Epithelial cell of esophagus (primary cell): ENCODE measurements around the gene NAA25.

Source experiments
- DNase-seq: peaks from one replicate; pipeline ENCODE4 v3.0.0; 2010; ENCODE audit warnings: low read depth
- H3K4me3 ChIP-seq: 2 replicates; pipeline ENCODE4 v1.5.1; 2011; ENCODE audit warnings: mild to moderate bottlenecking, low read length, control low read depth
- TF ChIP-seq, protein P1 (sequence below): IDR thresholded peaks from 2 replicates; pipeline ENCODE4 v1.5.1; 2011; ENCODE audit warnings: low read depth, mild to moderate bottlenecking, low read length, control low read depth, inconsistent platforms; ENCODE audit not compliant: insufficient read depth; ENCODE audit errors: missing control alignments

The NAA25 gene

DNA sequence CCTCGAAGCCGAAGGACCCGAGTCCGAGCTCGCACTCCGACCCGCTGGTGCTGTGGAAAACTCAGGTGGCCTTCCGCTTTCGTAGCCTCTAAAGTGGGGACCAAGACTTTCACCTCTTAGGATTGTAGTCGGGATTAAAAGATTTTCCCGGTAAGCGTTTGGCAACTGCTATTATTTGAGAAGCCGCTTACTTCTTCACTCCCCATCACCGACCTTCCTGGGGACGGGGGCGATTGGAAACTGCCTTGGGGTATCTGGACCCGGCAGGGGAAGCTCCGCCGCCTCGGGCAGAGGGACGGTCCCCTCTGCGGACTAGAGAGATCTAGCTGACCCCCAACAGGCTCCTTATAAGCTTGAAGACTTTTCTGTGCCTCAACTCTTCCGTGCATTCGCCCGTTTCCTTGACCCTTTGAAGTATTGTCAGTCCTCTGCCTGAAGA, 17.4 kb upstream of the NAA25 start:
- H3K4me3 ChIP-seq: peak overlapping the region; percentile 95
- TF ChIP-seq, protein P1, sequence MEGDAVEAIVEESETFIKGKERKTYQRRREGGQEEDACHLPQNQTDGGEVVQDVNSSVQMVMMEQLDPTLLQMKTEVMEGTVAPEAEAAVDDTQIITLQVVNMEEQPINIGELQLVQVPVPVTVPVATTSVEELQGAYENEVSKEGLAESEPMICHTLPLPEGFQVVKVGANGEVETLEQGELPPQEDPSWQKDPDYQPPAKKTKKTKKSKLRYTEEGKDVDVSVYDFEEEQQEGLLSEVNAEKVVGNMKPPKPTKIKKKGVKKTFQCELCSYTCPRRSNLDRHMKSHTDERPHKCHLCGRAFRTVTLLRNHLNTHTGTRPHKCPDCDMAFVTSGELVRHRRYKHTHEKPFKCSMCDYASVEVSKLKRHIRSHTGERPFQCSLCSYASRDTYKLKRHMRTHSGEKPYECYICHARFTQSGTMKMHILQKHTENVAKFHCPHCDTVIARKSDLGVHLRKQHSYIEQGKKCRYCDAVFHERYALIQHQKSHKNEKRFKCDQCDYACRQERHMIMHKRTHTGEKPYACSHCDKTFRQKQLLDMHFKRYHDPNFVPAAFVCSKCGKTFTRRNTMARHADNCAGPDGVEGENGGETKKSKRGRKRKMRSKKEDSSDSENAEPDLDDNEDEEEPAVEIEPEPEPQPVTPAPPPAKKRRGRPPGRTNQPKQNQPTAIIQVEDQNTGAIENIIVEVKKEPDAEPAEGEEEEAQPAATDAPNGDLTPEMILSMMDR: no peak
- no peak for DNase-seq

DNA sequence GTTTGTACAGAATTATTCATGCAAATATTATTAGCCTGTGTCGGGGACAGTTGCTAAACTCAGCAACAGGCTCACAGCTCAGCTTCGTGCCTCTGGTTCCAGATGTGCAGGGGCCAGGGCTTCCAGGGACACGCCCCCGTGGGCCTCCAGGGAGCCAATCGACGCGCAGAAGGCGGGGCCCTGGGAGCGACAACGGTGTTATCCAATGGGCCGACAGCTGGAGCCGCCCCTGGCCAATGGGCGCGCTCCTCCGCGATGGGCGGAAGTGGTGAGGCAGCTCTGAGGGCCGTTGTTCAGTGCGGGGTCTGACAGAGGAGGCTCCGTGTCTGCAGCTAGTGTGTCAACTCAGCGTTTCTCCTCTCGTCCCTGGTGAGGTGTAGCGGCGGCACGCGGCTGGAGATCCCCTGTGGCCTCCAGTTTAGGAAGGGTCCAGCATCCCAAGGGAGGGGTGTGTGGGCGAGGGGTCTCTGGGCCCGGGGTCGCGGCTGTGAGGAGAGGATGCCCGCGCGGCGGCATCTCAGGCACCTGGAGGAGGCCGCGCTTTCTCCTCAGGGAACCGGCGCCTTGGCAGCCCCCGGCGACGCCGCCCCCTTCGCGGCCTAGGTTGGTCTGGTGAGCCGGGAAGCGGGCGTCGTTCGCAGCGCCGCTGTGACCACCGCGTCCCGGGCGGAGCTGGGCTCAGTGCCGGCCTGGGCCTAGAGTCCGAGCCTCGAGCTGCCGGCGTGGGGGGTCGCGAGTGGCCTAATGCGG, 16.8 kb upstream of the NAA25 start, which contains the start of gene TRAFD1:
Gene TRAFD1 (plus strand): TSS at position 311 of the 750 bp plus-strand sequence. CDS start 4,963 bp downstream, outside the sequence.
- peak; percentile 98 for DNase-seq
- H3K4me3 ChIP-seq: peak within 1 kb of the TSS; percentile 95
- TF ChIP-seq, protein P1: no peak

DNA sequence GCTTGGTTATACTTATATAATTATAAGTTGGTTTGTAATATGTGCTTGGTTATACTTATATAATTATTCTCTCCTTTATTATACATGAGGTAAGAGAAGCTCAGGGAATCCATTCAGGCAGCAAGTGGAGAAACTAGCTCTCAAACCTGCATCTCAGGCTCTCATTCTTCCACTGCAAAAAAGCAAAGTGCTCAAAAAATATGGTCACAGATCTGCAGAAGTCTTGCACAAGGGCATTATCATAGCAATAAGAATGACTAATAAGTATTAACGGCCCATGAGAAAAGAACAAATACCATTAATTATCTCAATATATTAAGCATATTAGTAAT, 16.3 kb upstream of the NAA25 start:
- no peak overlapping the region for H3K4me3 ChIP-seq
- TF ChIP-seq, protein P1: no peak
- no peak for DNase-seq

DNA sequence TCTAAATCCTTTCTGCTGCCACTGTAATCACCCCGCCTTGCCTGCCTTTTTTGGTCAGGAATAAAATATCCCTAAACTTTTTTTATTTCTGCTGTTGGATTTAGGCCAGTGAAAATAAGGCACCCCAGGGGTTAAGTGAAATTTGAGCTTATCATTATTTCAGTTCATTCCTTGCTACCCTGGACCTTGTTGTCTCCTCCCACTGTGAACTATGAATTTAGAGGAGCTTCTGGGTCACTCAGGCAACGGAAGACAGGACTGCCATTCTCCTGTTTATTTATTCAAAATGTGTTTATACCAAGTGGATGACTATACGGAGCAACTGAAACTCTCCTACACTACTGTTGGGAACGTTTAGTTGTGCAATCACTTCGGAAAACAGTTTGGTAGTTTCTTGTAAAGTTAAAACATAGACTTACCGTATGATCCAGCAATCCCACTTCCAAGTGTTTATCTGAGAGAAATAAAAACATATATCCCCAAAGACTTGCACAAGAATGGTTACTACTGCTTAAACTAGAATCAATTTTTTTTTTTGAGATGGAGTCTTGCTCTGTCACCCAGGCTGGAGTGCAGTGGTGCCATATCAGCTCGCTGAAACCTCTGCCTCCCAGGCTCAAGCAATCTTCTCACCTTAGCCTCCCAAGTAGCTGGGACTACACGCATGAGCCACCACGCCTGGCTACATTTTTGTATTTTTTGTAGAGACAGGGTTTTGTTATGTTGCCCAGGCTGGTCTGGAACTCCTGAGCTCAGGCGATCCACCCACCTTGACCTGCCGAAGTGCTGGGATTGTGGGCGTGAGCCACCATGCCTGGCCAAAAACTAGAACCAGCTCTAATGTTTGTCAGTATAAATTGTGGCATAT, 14.5 kb upstream of the NAA25 start:
- no peak overlapping the region for H3K4me3 ChIP-seq
- TF ChIP-seq, protein P1: no peak
- DNase-seq: peak; percentile 40

DNA sequence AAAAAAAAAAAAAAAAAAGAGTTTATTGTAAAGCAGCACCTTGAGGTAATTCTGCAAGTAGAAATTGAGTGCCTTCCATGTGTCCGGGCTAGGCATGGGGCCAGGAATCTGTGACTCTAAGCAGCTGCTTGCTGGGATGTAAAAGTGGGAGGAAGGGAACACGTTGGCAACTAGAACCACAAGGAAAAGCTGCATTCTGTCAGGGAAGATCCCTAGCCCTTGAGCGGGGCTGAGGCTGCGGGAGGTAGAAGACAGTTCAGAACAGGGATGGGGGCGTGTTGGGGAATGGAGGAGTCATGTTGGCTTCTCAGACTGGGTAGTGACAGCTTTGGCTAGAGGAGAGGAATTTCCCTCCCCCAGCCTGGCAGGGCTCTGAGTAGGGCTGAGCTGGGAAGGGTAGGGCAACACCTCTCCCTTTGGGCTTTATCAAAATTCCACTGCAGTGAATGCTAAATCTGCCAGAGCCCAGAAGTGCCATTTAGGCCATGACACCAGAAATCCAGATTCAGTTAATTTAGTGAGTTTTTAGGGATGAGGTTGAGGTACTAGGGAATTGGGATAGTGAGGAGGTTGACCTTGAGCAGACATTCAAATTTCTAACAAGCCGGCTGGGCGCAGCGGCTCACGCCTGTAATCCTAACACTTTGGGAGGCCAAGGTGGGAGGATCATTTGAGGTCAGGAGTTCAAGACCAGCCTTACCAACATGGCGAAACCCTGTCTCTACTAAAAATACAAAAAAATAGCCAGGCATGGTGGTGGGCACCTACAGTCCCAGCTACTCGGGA, 13.4 kb upstream of the NAA25 start:
- no peak overlapping the region for H3K4me3 ChIP-seq
- TF ChIP-seq, protein P1: no peak
- peak; percentile 89 for DNase-seq

DNA sequence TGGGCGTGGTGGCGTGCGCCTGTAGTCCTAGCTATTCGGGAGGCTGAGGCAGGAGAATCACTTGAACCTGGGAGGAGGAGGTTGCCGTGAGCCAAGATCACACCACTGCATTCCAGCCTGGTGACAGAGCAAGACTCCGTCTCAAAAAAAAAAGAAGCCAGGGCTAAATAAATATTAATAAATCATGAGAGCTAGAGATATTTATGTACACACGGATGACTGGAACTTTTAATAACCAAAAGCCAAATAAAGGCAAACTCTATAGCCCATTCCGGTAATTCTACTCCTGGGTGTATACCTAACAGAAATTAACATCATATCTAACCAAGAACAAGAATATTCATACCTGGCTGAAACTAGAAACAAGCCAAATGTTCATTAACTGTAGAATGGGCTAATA, 9.1 kb upstream of the NAA25 start:
- TF ChIP-seq, protein P1: no peak
- no peak overlapping the region for H3K4me3 ChIP-seq
- DNase-seq: peak; percentile 55
